Activated T-helper 2 cell treated with anti-CD3 and anti-CD28 coated beads, Interferon-gamma antibody, Interleukin-2, Interleukin-4, amounts not matched to agents 10 μg/mL and 5 μg/mL and 100 μg/mL, durations not matched to agents 14 hours and 24 hours and 36 hours (primary cell): ENCODE measurements around the gene LCA5L. TPM values are rescaled to one million over a fixed set of nuclear protein-coding genes. Genes with fewer than 3 reads are reported as not detected.
A peak's percentile ranks its signal among the peaks of the same experiment; 100 is the strongest.
"Not testable (repeated sequence)": the region's sequence is repeated elsewhere in the genome, so short reads cannot be mapped to it uniquely, and the experiment has no call there.

Experiments
- DNase-seq: peaks from one replicate; pipeline ENCODE4 v3.0.0; 2021; ENCODE audit warnings: low spot score
- H3K27ac Mint-ChIP-seq: one replicate; pipeline ENCODE4 v1.8.0; 2021; ENCODE audit warnings: mixed read lengths
- H3K27me3 Mint-ChIP-seq: one replicate; pipeline ENCODE4 v1.8.0; 2021; ENCODE audit warnings: low read depth, mixed read lengths
- H3K36me3 Mint-ChIP-seq: one replicate; pipeline ENCODE4 v1.8.0; 2021; ENCODE audit warnings: low read depth, mixed read lengths
- H3K4me1 Mint-ChIP-seq: one replicate; pipeline ENCODE4 v1.8.0; 2021; ENCODE audit warnings: low read depth, mixed read lengths
- H3K4me3 Mint-ChIP-seq: one replicate; pipeline ENCODE4 v1.8.0; 2021; ENCODE audit warnings: low read depth, mild to moderate bottlenecking, moderate library complexity, mixed read lengths
- H3K9me3 Mint-ChIP-seq: one replicate; pipeline ENCODE4 v1.8.0; 2021; ENCODE audit warnings: mixed read lengths
- intact Hi-C: fragments of 100-400 bp; cut with micrococcal nuclease; formaldehyde crosslinking; loops from one replicate; pipeline ENCODE4 v1.15.1; 2023
- total RNA-seq: library from RNA; stranded (reverse); gene quantifications from 2 replicates; pipeline ENCODE4 v1.2.3, GENCODE V29; 2022

Gene LCA5L
- total RNA-seq, 1 donor from 2014 or later, result 0.32 TPM

GRCh38 chr21:39392981-39393380, 52.6 kb downstream of the LCA5L start:
- intact Hi-C loops, result no loop called here
- no peak overlapping the region for H3K27ac Mint-ChIP-seq
- DNase-seq, result no peak
- H3K4me1 Mint-ChIP-seq, result peaks cover 8% of the 10 kb centered on the region
- no peaks in the 10 kb centered on the region for H3K9me3 Mint-ChIP-seq
- H3K27me3 Mint-ChIP-seq, result no peaks in the 10 kb centered on the region
- H3K4me3 Mint-ChIP-seq, result no peak overlapping the region
- H3K36me3 Mint-ChIP-seq, result peaks cover 51% of the 10 kb centered on the region

- no peak for DNase-seq
- H3K4me1 Mint-ChIP-seq, result peaks cover 15% of the 10 kb centered on the region
- no peak overlapping the region for H3K4me3 Mint-ChIP-seq
- intact Hi-C loops, result no loop called here
- no peaks in the 10 kb centered on the region for H3K27me3 Mint-ChIP-seq
- H3K9me3 Mint-ChIP-seq, result no peaks in the 10 kb centered on the region
- H3K36me3 Mint-ChIP-seq, result peaks cover 36% of the 10 kb centered on the region
- H3K27ac Mint-ChIP-seq, result no peak overlapping the region
Measured at GRCh38 chr21:39390212-39390765, 55.3 kb downstream of the LCA5L start.

- Mint-ChIP-seq H3K27me3 (no peaks in the 10 kb centered on the region), H3K36me3 (peaks cover 26% of the 10 kb centered on the region), H3K4me1 (peaks cover 20% of the 10 kb centered on the region), H3K9me3 (no peaks in the 10 kb centered on the region), H3K27ac (no peak overlapping the region), H3K4me3 (peak overlapping the region; percentile 84)
- no peak for DNase-seq
- intact Hi-C loops, result loop anchor here (1.0 to 5.0 kb wide), 5 partner anchors 8 to 131 kb away; partner anchors contain the start of genes HMGN1 and LCA5L
Measured at GRCh38 chr21:39388811-39389155, 56.8 kb downstream of the LCA5L start.

- peaks cover 20% of the 10 kb centered on the region for H3K4me1 Mint-ChIP-seq
- H3K27ac Mint-ChIP-seq, result peak overlapping the region; percentile 87
- H3K4me3 Mint-ChIP-seq, result peak overlapping the region; percentile 84
- peaks cover 25% of the 10 kb centered on the region for H3K36me3 Mint-ChIP-seq
- no peaks in the 10 kb centered on the region for H3K9me3 Mint-ChIP-seq
- H3K27me3 Mint-ChIP-seq, result no peaks in the 10 kb centered on the region
- DNase-seq, result peak; percentile 81
- intact Hi-C loops, result loop anchor here (1.0 to 5.0 kb wide), 5 partner anchors 8 to 131 kb away; partner anchors contain the start of genes HMGN1 and LCA5L
Measured at GRCh38 chr21:39388038-39388810, 57.4 kb downstream of the LCA5L start.

- DNase-seq, result peak; percentile 83
- Mint-ChIP-seq H3K36me3 (peaks cover 18% of the 10 kb centered on the region), H3K9me3 (no peaks in the 10 kb centered on the region), H3K4me3 (peak overlapping the region; percentile 84), H3K27me3 (no peaks in the 10 kb centered on the region), H3K4me1 (peaks cover 20% of the 10 kb centered on the region), H3K27ac (peak overlapping the region; percentile 87)
- intact Hi-C loops, result loop anchor here (1.0 to 5.0 kb wide), 6 partner anchors 7 to 204 kb away; partner anchors contain the start of genes HMGN1, LCA5L and PSMG1
Measured at GRCh38 chr21:39387461-39388037, 58.0 kb downstream of the LCA5L start.

GRCh38 chr21:39386899-39387298, 58.7 kb downstream of the LCA5L start:
- H3K36me3 Mint-ChIP-seq, result peaks cover 12% of the 10 kb centered on the region
- no peak for DNase-seq
- peaks cover 24% of the 10 kb centered on the region for H3K4me1 Mint-ChIP-seq
- no peaks in the 10 kb centered on the region for H3K9me3 Mint-ChIP-seq
- intact Hi-C loops, result loop anchor here (1.0 to 5.0 kb wide), 2 partner anchors 130 to 204 kb away; partner anchors contain the start of gene PSMG1
- peak overlapping the region; percentile 84 for H3K4me3 Mint-ChIP-seq
- no peaks in the 10 kb centered on the region for H3K27me3 Mint-ChIP-seq
- H3K27ac Mint-ChIP-seq, result peak overlapping the region; percentile 75

- H3K27me3 Mint-ChIP-seq, result no peaks in the 10 kb centered on the region
- H3K4me3 Mint-ChIP-seq, result peak overlapping the region; percentile 67
- H3K4me1 Mint-ChIP-seq, result peaks cover 28% of the 10 kb centered on the region
- no peak for DNase-seq
- peaks cover 5% of the 10 kb centered on the region for H3K36me3 Mint-ChIP-seq
- H3K27ac Mint-ChIP-seq, result peak overlapping the region; percentile 52
- H3K9me3 Mint-ChIP-seq, result no peaks in the 10 kb centered on the region
- intact Hi-C loops, result loop anchor here (5.0 kb wide), 1 partner anchor 129 kb away; no protein-coding TSS in a partner anchor
Measured at GRCh38 chr21:39386194-39386593, 59.4 kb downstream of the LCA5L start.

- H3K4me1 Mint-ChIP-seq, result peaks cover 32% of the 10 kb centered on the region
- H3K27ac Mint-ChIP-seq, result peak overlapping the region; percentile 52
- peak overlapping the region; percentile 67 for H3K4me3 Mint-ChIP-seq
- no peaks in the 10 kb centered on the region for H3K27me3 Mint-ChIP-seq
- H3K9me3 Mint-ChIP-seq, result no peaks in the 10 kb centered on the region
- peaks cover 3% of the 10 kb centered on the region for H3K36me3 Mint-ChIP-seq
- intact Hi-C loops, result loop anchor here (5.0 kb wide), 1 partner anchor 128 kb away; no protein-coding TSS in a partner anchor
- peak; percentile 68 for DNase-seq
Measured at GRCh38 chr21:39385299-39386145, 60.1 kb downstream of the LCA5L start.

GRCh38 chr21:39384674-39385298, 60.8 kb downstream of the LCA5L start:
- DNase-seq, result no peak
- no peaks in the 10 kb centered on the region for H3K27me3 Mint-ChIP-seq
- H3K4me3 Mint-ChIP-seq, result peak overlapping the region; percentile 26
- peak overlapping the region; percentile 55 for H3K27ac Mint-ChIP-seq
- H3K4me1 Mint-ChIP-seq, result peaks cover 32% of the 10 kb centered on the region
- intact Hi-C loops, result loop anchor here (5.0 kb wide), 1 partner anchor 127 kb away; no protein-coding TSS in a partner anchor
- H3K36me3 Mint-ChIP-seq, result no peaks in the 10 kb centered on the region
- H3K9me3 Mint-ChIP-seq, result no peaks in the 10 kb centered on the region

GRCh38 chr21:39382096-39382495, 63.5 kb downstream of the LCA5L start:
- intact Hi-C loops, H3K27ac Mint-ChIP-seq, H3K27me3 Mint-ChIP-seq, H3K36me3 Mint-ChIP-seq, H3K9me3 Mint-ChIP-seq, DNase-seq: not testable (repeated sequence)
- H3K4me1 Mint-ChIP-seq, result peaks cover 25% of the 10 kb centered on the region
- peak overlapping the region; percentile 57 for H3K4me3 Mint-ChIP-seq

GRCh38 chr21:39381009-39381408, 64.6 kb downstream of the LCA5L start:
- H3K27ac Mint-ChIP-seq, result no peak overlapping the region
- no peak for DNase-seq
- peaks cover 2% of the 10 kb centered on the region for H3K27me3 Mint-ChIP-seq
- intact Hi-C loops, result loop anchor here (2.0 kb wide), 1 partner anchor 68 kb away; the partner anchor contains the start of gene BRWD1
- H3K36me3 Mint-ChIP-seq, result no peaks in the 10 kb centered on the region
- H3K4me1 Mint-ChIP-seq, result peaks cover 21% of the 10 kb centered on the region
- H3K9me3 Mint-ChIP-seq, result no peaks in the 10 kb centered on the region
- peak overlapping the region; percentile 95 for H3K4me3 Mint-ChIP-seq
